ENCODE data around the gene AVEN. TPM values are rescaled to one million over a fixed set of nuclear protein-coding genes. Genes with fewer than 3 reads are reported as not detected.

Gene AVEN
- total RNA-seq, 6 experiments from 2014 or later: 8.2 to 10.2 (median 9.4) TPM

Other genes with a start within 250 kb of the AVEN start
- not detected for gene CHRM5, start 70.7 kb downstream of the AVEN start, total RNA-seq
- gene EMC7, start 62.7 kb upstream of the AVEN start, total RNA-seq: 10 to 100 TPM; 30.4 to 49.4 (median 41.6) TPM
- under 1 TPM; 0.56 to 0.98 (median 0.83) TPM for gene PGBD4, start 62.9 kb upstream of the AVEN start, total RNA-seq
- 10 to 100 TPM; 12.4 to 22.4 (median 17.6) TPM for gene KATNBL1, start 170.9 kb upstream of the AVEN start, total RNA-seq
- 100 to 1,000 TPM in 1 of 6 experiments, 10 to 100 TPM in 5; 39.3 to 111 (median 49.7) TPM for gene EMC4, start 185.8 kb upstream of the AVEN start, total RNA-seq

Measured in right lobe of liver (tissue), 5 donors.